ENCODE data around the gene HDAC9.

GRCh38 chr7:18796216-18796615 lies 300.7 kb downstream of the HDAC9 start:
- peak; percentile 20; the same call in 1 of the 2 replicates for TF ChIP-seq POLR2AphosphoS5 (IDR thresholded peaks at IDR 0.05; ENCODE audit: borderline replicate concordance, low read depth, low read length)
- no peak for TF ChIP-seq FOXP2 (optimal IDR thresholded peaks at IDR 0.05; ENCODE audit: control extremely low read depth, extremely low read length, insufficient read depth)
- TF ChIP-seq EZH2 (IDR thresholded peaks at IDR 0.05) = no peak

Data from SK-N-MC (cell line).